Measurements from ENCODE around the gene DYSF.

The DYSF gene

GRCh38 chr2:71555798-71556454, 102.6 kb downstream of the DYSF start:
- DNase-seq, result no peak

- no peak for DNase-seq
Observed at GRCh38 chr2:71556692-71557250, 103.4 kb downstream of the DYSF start.

GRCh38 chr2:71557321-71557720, 104.0 kb downstream of the DYSF start:
- no peak for DNase-seq

DNA sequence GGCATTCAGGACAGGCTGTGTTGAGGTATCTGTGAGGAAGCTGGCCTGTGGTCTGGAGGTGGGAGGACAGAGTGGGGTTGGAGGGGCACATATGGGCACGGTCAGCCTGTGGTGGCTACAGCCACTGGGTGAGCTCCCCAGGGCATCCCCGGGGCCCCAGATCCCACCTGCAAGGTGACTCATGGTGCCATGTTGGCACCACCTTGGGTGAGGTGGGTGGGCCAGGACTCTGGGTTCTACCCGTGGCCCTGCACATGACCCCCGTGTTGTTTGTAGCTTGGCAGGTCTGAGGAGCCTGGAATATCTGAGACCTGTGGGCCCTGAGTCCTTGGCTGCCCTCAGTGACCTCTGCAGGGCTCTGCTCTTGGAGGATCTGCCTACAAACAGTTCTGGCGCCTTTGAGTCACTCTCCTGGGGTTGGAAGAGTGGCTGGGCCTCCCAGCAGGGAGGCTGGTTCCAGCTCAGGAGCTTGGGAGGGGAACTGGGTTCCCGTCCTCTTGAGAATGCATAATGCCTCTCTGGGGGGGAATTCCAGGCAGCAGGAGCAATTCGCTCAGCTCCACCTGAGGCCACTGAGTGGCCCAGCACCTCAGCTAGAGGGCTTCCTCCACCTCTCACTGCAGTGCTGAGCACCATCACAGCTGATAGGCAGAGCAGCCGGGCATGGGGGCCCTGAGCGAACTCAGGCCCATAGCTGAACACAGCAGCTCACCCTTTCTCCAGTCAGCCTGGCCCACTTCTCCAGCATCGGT, 105.1 kb downstream of the DYSF start:
- no peak for DNase-seq

DNA sequence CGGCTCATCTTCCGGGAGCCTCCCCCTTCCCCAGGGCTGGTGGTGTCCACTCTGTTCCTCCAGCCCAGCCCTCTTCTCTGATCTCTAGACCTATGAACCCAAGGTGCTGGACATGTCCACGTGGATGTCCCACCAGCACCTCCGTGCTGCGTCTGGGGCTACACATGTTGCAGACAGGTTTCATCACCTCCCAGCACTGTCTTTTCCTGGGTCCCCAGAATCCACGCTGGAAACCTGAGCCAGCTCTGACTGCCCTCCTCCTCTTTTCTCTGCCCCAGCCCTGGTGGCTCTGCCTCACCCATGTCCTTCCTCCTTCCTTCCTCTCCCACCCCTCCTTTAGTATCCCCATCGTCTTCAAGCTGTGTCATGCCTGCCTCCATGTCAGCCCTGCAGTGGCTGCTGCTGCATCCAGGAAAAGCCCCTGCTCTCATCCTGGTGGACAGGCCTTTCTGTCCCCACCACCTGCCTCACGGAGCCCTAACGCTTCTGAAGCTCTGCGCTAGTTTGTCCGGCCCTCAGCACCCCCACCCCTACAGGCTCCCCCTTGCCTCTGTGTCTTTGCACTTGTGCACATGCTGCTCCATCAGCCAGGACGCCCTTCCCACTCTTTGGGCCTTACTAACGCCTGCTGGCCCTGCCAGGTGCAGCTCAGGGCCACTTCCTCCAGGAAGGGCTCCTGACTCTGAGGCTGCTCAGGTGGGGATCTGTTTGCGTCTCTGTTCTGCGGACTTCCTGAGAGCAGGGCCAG, 105.9 kb downstream of the DYSF start:
- no peak for DNase-seq

GRCh38 chr2:71559828-71560637, 106.7 kb downstream of the DYSF start:
- no peak for DNase-seq

GRCh38 chr2:71560638-71561011, 107.3 kb downstream of the DYSF start:
- DNase-seq, result peak; percentile 76

- no peak for DNase-seq
Observed at GRCh38 chr2:71561441-71562267, 108.3 kb downstream of the DYSF start.

- DNase-seq, result peak; percentile 42
Observed at GRCh38 chr2:71562518-71562917, 109.2 kb downstream of the DYSF start.

- DNase-seq, result no peak
Observed at GRCh38 chr2:71563872-71564271, 110.5 kb downstream of the DYSF start.

- no peak for DNase-seq
Observed at GRCh38 chr2:71564361-71564760, 111.0 kb downstream of the DYSF start.

GRCh38 chr2:71564790-71565189, 111.4 kb downstream of the DYSF start:
- DNase-seq, result no peak

GRCh38 chr2:71566372-71566771, 113.0 kb downstream of the DYSF start:
- no peak for DNase-seq

DNA sequence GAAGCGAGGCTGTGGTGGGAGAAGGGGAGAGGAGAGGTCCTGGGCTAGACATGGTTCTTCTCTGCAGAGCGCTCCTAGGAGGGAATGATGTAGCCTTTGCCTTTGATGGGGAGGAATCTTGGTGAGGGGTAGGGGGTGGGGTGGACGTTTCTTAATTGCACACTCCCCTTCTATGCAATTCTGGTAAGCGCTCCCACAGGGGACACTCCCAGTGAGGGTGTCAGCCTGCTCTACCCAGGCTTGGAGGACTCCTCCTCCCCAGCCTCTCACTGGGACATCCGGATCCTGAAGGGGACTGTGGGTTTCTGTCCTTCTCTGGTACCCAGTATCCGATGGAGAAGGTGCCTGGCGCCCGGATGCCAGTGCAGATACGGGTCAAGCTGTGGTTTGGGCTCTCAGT, 114.3 kb downstream of the DYSF start:
- no peak for DNase-seq

DNA sequence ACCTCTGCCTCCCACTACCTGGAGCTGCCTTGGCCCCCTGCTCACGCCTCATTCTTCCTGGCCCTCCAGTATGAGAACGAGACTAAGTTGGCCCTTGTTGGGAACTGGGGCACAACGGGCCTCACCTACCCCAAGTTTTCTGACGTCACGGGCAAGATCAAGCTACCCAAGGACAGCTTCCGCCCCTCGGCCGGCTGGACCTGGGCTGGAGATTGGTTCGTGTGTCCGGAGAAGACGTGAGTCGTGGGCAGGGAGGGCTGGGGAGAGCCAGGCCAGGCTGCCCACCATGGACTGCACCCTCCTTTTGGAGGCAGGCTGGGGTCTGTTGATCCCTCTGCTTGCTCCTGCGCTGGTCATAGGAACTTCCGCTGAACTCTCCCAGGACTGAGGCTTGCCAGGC, 114.7 kb downstream of the DYSF start:
- DNase-seq, result no peak

GRCh38 chr2:71570511-71570910, 117.2 kb downstream of the DYSF start:
- no peak for DNase-seq

DNA sequence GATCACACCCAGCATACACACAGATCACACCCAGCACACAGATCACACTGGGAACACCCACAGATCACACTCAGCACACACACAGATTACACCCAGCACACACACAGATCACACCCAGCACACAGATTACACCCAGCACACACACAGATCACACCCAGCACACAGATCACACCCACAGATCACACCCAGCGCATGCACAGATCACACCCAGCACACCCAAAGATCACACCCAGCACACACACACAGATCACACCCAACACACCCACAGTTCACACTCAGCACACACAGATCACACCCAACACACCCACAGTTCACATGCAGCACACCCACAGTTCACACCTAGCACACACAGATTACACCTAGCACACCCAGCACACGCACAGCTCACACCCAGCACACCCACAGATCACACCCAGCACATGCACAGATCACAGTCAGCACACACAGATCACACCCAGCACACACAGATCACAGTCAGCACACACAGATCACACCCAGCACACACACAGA, 117.6 kb downstream of the DYSF start:
- no peak for DNase-seq

DNA sequence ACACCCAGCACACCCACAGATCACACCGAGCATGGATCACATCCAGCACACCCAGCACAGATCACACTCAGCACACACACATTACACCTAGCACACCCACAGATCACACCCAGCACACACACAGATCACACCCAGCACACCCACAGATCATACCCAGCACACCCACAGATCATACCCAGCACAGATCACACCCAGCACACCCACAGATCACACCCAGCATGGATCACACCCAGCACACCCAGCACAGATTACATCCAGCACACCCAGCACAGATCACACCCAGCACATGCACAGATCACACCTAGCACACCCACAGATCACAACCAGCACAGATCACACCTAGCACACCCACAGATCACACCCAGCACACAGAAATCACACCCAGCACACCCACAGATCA, 118.6 kb downstream of the DYSF start:
- DNase-seq, result no peak

- DNase-seq, result no peak
Observed at GRCh38 chr2:71575966-71576365, 122.6 kb downstream of the DYSF start.

DNA sequence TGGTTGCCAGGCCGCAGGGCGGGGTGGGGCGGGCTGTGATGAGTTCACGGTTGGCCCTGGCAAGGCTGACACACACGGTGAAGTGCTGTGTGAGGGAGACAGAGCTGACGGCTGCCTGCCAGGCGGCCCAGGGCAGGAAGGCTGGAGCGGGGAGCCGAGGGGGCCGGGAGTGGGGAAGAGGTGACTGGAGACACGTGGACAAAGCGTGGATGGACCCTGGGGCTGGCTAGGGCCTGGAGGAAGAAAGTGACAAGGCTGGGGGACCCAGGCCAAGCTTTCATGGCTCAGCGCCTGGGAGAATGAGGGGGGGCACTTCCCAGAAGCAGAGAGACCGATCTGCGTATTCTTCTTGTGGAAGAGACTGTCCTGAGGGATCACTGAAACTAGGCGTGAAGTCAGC, 123.2 kb downstream of the DYSF start:
- DNase-seq, result no peak

GRCh38 chr2:71577209-71577608, 123.8 kb downstream of the DYSF start:
- no peak for DNase-seq

Measured in eye (tissue), 1 donor.